CD14-positive monocyte (primary cell): ENCODE measurements around the gene ZBTB14. TPM values are rescaled to one million over a fixed set of nuclear protein-coding genes. Genes with fewer than 3 reads are reported as not detected.

Experiments used
- DNase-seq, 3 donors: peaks; one replicate each; pipeline ENCODE4 v3.0.0-alpha.2; 2011 to 2022
- H2AFZ ChIP-seq: 2 replicates; pipeline ENCODE4 v1.6.0; 2012; ENCODE audit warnings: mild to moderate bottlenecking, low read depth, low read length, inconsistent platforms; ENCODE audit not compliant: insufficient read depth, poor library complexity, severe bottlenecking
- H3K27ac ChIP-seq, 2 donors: 1 replicate in 1 of 2; 2 replicates in 1 of 2; pipeline ENCODE4 v1.5.1; 2012 to 2013; ENCODE audit warnings: low read length in 2 of 2, control low read depth in 1 of 2, inconsistent platforms in 1 of 2, low read depth in 1 of 2, mild to moderate bottlenecking in 1 of 2
- H3K27me3 ChIP-seq, 2 donors: one replicate each; pipeline versions ENCODE4 v1.6.0 to v1.6.1; 2011 to 2013; ENCODE audit warnings: low read length in 2 of 2; ENCODE audit not compliant: control insufficient read depth in 2 of 2, insufficient read depth in 2 of 2
- H3K36me3 ChIP-seq, 2 donors: replicated peaks in 1 of 2; 1 replicate in 1 of 2; 2 replicates in 1 of 2; pipeline versions ENCODE4 v1.5.1 to v1.6.1; 2012 to 2013; ENCODE audit warnings: low read length in 2 of 2, control low read depth in 1 of 2, inconsistent platforms in 1 of 2, mild to moderate bottlenecking in 1 of 2; ENCODE audit not compliant: insufficient read depth in 2 of 2, control insufficient read depth in 1 of 2
- H3K4me1 ChIP-seq, 2 donors: 1 replicate in 1 of 2; 2 replicates in 1 of 2; pipeline versions ENCODE4 v1.5.1 to v1.6.1; 2012 to 2013; ENCODE audit warnings: low read length in 2 of 2, control low read depth in 1 of 2, inconsistent platforms in 1 of 2, mild to moderate bottlenecking in 1 of 2, moderate library complexity in 1 of 2; ENCODE audit not compliant: insufficient read depth in 2 of 2, control insufficient read depth in 1 of 2
- H3K4me2 ChIP-seq: replicated peaks from 2 replicates; pipeline ENCODE3; 2012; ENCODE audit warnings: low read length, moderate library complexity, mild to moderate bottlenecking; ENCODE audit not compliant: poor library complexity, severe bottlenecking; ENCODE audit errors: extremely low read depth
- H3K4me3 ChIP-seq, 3 experiments: fragments of 200-600 bp in 1 of 3; sonication (generic) in 1 of 3; replicated peaks in 1 of 3; 1 replicate in 2 of 3; 2 replicates in 1 of 3; pipeline ENCODE4 v1.5.1; 2011 to 2013; ENCODE audit warnings: low read length in 3 of 3, mild to moderate bottlenecking in 3 of 3, control low read depth in 2 of 3, low read depth in 2 of 3, inconsistent platforms in 1 of 3, moderate library complexity in 1 of 3
- H3K79me2 ChIP-seq: 2 replicates; pipeline ENCODE4 v1.6.0; 2012; ENCODE audit warnings: mild to moderate bottlenecking, control low read depth, inconsistent platforms, low read length, moderate library complexity; ENCODE audit not compliant: insufficient read depth
- H3K9ac ChIP-seq: 2 replicates; pipeline ENCODE4 v1.6.0; 2017; ENCODE audit warnings: low read length, mild to moderate bottlenecking; ENCODE audit not compliant: insufficient read depth, poor library complexity, severe bottlenecking
- H3K9me3 ChIP-seq, 2 donors: replicated peaks in 1 of 2; 1 replicate in 1 of 2; 2 replicates in 1 of 2; pipeline versions ENCODE4 v1.5.1 to v1.6.1; 2012 to 2013; ENCODE audit warnings: low read length in 2 of 2, control low read depth in 1 of 2; ENCODE audit not compliant: control insufficient read depth in 1 of 2, insufficient read depth in 1 of 2
- H4K20me1 ChIP-seq: 2 replicates; pipeline ENCODE4 v1.6.0; 2012; ENCODE audit warnings: mild to moderate bottlenecking, low read length, control low read depth, moderate library complexity; ENCODE audit not compliant: insufficient read depth
- H3K27ac Mint-ChIP-seq, 7 donors: one replicate each; pipeline ENCODE4 v1.8.0; 2020; ENCODE audit warnings: mild to moderate bottlenecking in 7 of 7, mixed read lengths in 7 of 7, moderate library complexity in 6 of 7, inconsistent platforms in 2 of 7
- H3K27me3 Mint-ChIP-seq, 3 donors: one replicate each; pipeline ENCODE4 v1.8.0; 2021 to 2022; ENCODE audit warnings: low read depth in 3 of 3, mild to moderate bottlenecking in 3 of 3, mixed read lengths in 3 of 3, moderate library complexity in 3 of 3, inconsistent platforms in 1 of 3
- H3K36me3 Mint-ChIP-seq, 2 donors: one replicate each; pipeline ENCODE4 v1.8.0; 2020; ENCODE audit warnings: mixed read lengths in 2 of 2, inconsistent platforms in 1 of 2, mild to moderate bottlenecking in 1 of 2
- H3K4me1 Mint-ChIP-seq: one replicate; pipeline ENCODE4 v1.8.0; 2020; ENCODE audit warnings: mild to moderate bottlenecking, mixed read lengths
- H3K4me3 Mint-ChIP-seq, 2 donors: one replicate each; pipeline ENCODE4 v1.8.0; 2020; ENCODE audit warnings: mild to moderate bottlenecking in 2 of 2, mixed read lengths in 2 of 2, moderate library complexity in 1 of 2
- H3K9me3 Mint-ChIP-seq, 7 donors: one replicate each; pipeline ENCODE4 v1.8.0; 2020 to 2022; ENCODE audit warnings: mixed read lengths in 7 of 7, mild to moderate bottlenecking in 6 of 7, moderate library complexity in 6 of 7, inconsistent platforms in 2 of 7
- WGBS: methylation state at CpG from one replicate; pipeline ENCODE4 v1.1.5; 2013; ENCODE audit warnings: missing lambda C conversion rate; ENCODE audit not compliant: insufficient coverage; 5-methylcytosine and 5-hydroxymethylcytosine counted together
- intact Hi-C, 2 donors: fragments of 100-400 bp; cut with micrococcal nuclease; formaldehyde crosslinking; loops; one replicate each; pipeline versions ENCODE4 v1.15.0 to v1.15.1; 2023
- polyA minus RNA-seq: library from RNA; depleted of rRNA, polyadenylated mRNA; stranded (reverse); fragments of >200 nt; gene quantifications from 2 replicates; pipeline ENCODE4 v1.2.3, GENCODE V29; 2012
- polyA plus RNA-seq, 3 donors: library from polyadenylated mRNA; depleted of rRNA in 1 of 3; unstranded in 2 of 3; stranded (reverse) in 1 of 3; fragments of 300-500 nt in 2 of 3; fragments of >200 nt in 1 of 3; fragmentation: Illumina TruSeq in 2 of 3; gene quantifications; 1 replicate in 2 of 3; 2 replicates in 1 of 3; pipeline ENCODE4 v1.2.3, GENCODE V29; 2012 to 2021
- total RNA-seq, 12 experiments: library from RNA in 1 of 12; stranded (reverse) in 1 of 12; fragments of 120-200 nt in 1 of 12; gene quantifications; one replicate each; pipeline ENCODE4 v1.2.4 and lab custom pipeline; 2013 to 2026; ENCODE audit warnings: mixed read lengths in 6 of 12, inconsistent platforms in 1 of 12
- TF ChIP-seq, protein P1 (sequence below): fragments of 200-600 bp; IDR thresholded peaks from one replicate; pipeline ENCODE4 v1.8.0; 2022; ENCODE audit warnings: antibody characterized with exemption, mild to moderate bottlenecking

Gene ZBTB14
- 20.3 TPM for total RNA-seq (2013)
- polyA plus RNA-seq (1 to 10 TPM; 6.8 to 10.0 (median 7.5) TPM), polyA minus RNA-seq (5.5 and 7.0 TPM in 2 replicates), total RNA-seq (lab: John Stamatoyannopoulos, UW) (1.7 to 17.5 (median 12.2) reads per million in 11 experiments)

- DNase-seq = peak in 2 of 3 donors; percentile 44 to 49
- H4K20me1 ChIP-seq = no peaks in the 10 kb centered on the region
- Mint-ChIP-seq H3K27me3 (peaks cover 0 to 4% (median 2%) of the 10 kb centered on the region in 3 donors), H3K4me3 (peak within 1 kb of the TSS; percentile 96), H3K27ac (peak within 1 kb of the TSS; percentile 91 to 96 (median 95)), H3K4me1 (peaks cover 19% of the 10 kb centered on the region), H3K9me3 (no peaks in the 10 kb centered on the region), H3K36me3 (peaks cover 19 to 20% of the 10 kb centered on the region in 2 donors)
- peaks cover 21 to 24% of the 10 kb centered on the region in 2 donors for H3K36me3 ChIP-seq
- H3K27me3 ChIP-seq = no peaks in the 10 kb centered on the region
- H3K4me1 ChIP-seq = peaks cover 20 to 26% of the 10 kb centered on the region in 2 donors
- H3K79me2 ChIP-seq = peaks cover 20% of the 10 kb centered on the region
- H3K9ac ChIP-seq = peak within 1 kb of the TSS; percentile 90
- WGBS = under 1% methylated on average over 103 of the region's 116 CpGs
- H3K4me2 ChIP-seq = peak within 1 kb of the TSS; percentile 92
- peak within 1 kb of the TSS; percentile 94 for H2AFZ ChIP-seq
- peak within 1 kb of the TSS; percentile 91 to 97 (median 92) for H3K4me3 ChIP-seq
- intact Hi-C loops = loop anchor here in 1 of 2 donors (5.0 to 10.0 kb wide), 3 partner anchors 58 to 1119 kb away; partner anchors contain the start of gene L3MBTL4
- no peaks in the 10 kb centered on the region for H3K9me3 ChIP-seq
- peak within 1 kb of the TSS; percentile 94 to 96 for H3K27ac ChIP-seq
- TF ChIP-seq, protein P1, sequence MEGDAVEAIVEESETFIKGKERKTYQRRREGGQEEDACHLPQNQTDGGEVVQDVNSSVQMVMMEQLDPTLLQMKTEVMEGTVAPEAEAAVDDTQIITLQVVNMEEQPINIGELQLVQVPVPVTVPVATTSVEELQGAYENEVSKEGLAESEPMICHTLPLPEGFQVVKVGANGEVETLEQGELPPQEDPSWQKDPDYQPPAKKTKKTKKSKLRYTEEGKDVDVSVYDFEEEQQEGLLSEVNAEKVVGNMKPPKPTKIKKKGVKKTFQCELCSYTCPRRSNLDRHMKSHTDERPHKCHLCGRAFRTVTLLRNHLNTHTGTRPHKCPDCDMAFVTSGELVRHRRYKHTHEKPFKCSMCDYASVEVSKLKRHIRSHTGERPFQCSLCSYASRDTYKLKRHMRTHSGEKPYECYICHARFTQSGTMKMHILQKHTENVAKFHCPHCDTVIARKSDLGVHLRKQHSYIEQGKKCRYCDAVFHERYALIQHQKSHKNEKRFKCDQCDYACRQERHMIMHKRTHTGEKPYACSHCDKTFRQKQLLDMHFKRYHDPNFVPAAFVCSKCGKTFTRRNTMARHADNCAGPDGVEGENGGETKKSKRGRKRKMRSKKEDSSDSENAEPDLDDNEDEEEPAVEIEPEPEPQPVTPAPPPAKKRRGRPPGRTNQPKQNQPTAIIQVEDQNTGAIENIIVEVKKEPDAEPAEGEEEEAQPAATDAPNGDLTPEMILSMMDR = no peak
These were observed at the start of gene ZBTB14 for GRCh38 chr18:5295231-5295920. Gene ZBTB14 (minus strand): TSS chr18:5295726. CDS start chr18:5293246, 2,480 bp downstream.

- H3K27ac Mint-ChIP-seq = peak overlapping the region in 1 of 7 donors; percentile 31
- Histone ChIP-seq H3K27ac (no peak overlapping the region), H3K9ac (no peak overlapping the region), H3K4me1 (no peaks in the 10 kb centered on the region), H3K27me3 (no peaks in the 10 kb centered on the region), H2AFZ (no peak overlapping the region), H3K4me2 (no peak overlapping the region), H4K20me1 (no peaks in the 10 kb centered on the region), H3K36me3 (no peaks in the 10 kb centered on the region), H3K9me3 (no peaks in the 10 kb centered on the region), H3K79me2 (no peaks in the 10 kb centered on the region), H3K4me3 (no peak overlapping the region)
- WGBS = no CpG with 5 or more reads among the region's 2 CpGs
- peaks cover 0 to 3% (median 0%) of the 10 kb centered on the region in 7 donors for H3K9me3 Mint-ChIP-seq
- H3K36me3 Mint-ChIP-seq = no peaks in the 10 kb centered on the region
- no peak for DNase-seq
- H3K4me3 Mint-ChIP-seq = no peak overlapping the region
- no peaks in the 10 kb centered on the region for H3K4me1 Mint-ChIP-seq
- intact Hi-C loops = no loop called here
- peaks cover 1 to 3% (median 2%) of the 10 kb centered on the region in 3 donors for H3K27me3 Mint-ChIP-seq
- TF ChIP-seq, protein P1 = no peak
These were observed 43.8 kb upstream of the ZBTB14 start for GRCh38 chr18:5339202-5339834.
